HEK293 (cell line): ENCODE measurements around the gene MYL10.

Source experiments
- CTCF ChIP-seq: fragments of 450-650 bp; formaldehyde crosslinking; IDR thresholded peaks from 2 replicates; pipeline ENCODE4 v1.5.1; 2016; ENCODE audit warnings: missing biosample characterization, missing genetic modification characterization
- RBAK ChIP-seq: fragments of 450-650 bp; formaldehyde crosslinking; IDR thresholded peaks from 2 replicates; pipeline ENCODE4 v1.5.1; 2016; ENCODE audit warnings: missing biosample characterization, missing genetic modification characterization
- SP2 ChIP-seq: fragments of 450-650 bp; formaldehyde crosslinking; IDR thresholded peaks from 2 replicates; pipeline ENCODE4 v1.5.1; 2016; ENCODE audit warnings: missing biosample characterization, missing genetic modification characterization
- YY1 ChIP-seq: fragments of 450-650 bp; formaldehyde crosslinking; IDR thresholded peaks from 2 replicates; pipeline ENCODE4 v1.5.1; 2018; ENCODE audit warnings: missing biosample characterization, missing genetic modification characterization
- ZBTB7A ChIP-seq: fragments of 450-650 bp; formaldehyde crosslinking; IDR thresholded peaks from 2 replicates; pipeline ENCODE4 v1.5.1; 2016; ENCODE audit warnings: low read depth, missing biosample characterization, missing genetic modification characterization
- ZEB2 ChIP-seq: fragments of 450-650 bp; formaldehyde crosslinking; IDR thresholded peaks from 2 replicates; pipeline ENCODE4 v1.5.1; 2016; ENCODE audit warnings: missing biosample characterization, missing genetic modification characterization
- ZNF112 ChIP-seq: fragments of 450-650 bp; formaldehyde crosslinking; IDR thresholded peaks from 2 replicates; pipeline ENCODE4 v1.5.0; 2017; ENCODE audit warnings: missing biosample characterization, missing genetic modification characterization
- ZNF114 ChIP-seq: fragments of 450-650 bp; formaldehyde crosslinking; IDR thresholded peaks from 2 replicates; pipeline ENCODE4 v1.5.0; 2017; ENCODE audit warnings: missing biosample characterization, missing genetic modification characterization
- ZNF16 ChIP-seq: fragments of 450-650 bp; formaldehyde crosslinking; IDR thresholded peaks from 2 replicates; pipeline ENCODE4 v1.5.1; 2016; ENCODE audit warnings: low read depth, missing biosample characterization, missing genetic modification characterization
- ZNF24 ChIP-seq: fragments of 450-650 bp; formaldehyde crosslinking; IDR thresholded peaks from 2 replicates; pipeline ENCODE4 v1.5.1; 2016; ENCODE audit warnings: missing biosample characterization, missing genetic modification characterization
- ZNF280C ChIP-seq: fragments of 450-650 bp; formaldehyde crosslinking; IDR thresholded peaks from 2 replicates; pipeline ENCODE4 v1.5.1; 2016; ENCODE audit warnings: missing biosample characterization, missing genetic modification characterization
- ZNF580 ChIP-seq: fragments of 450-650 bp; formaldehyde crosslinking; IDR thresholded peaks from 2 replicates; pipeline ENCODE4 v1.5.1; 2016; ENCODE audit warnings: missing biosample characterization, missing genetic modification characterization
- ZNF704 ChIP-seq: fragments of 450-650 bp; formaldehyde crosslinking; IDR thresholded peaks from 2 replicates; pipeline ENCODE4 v1.5.1; 2016; ENCODE audit warnings: missing biosample characterization, missing genetic modification characterization

- TF ChIP-seq ZNF704 (tag by site-specific recombination) (no peak), CTCF (tag by site-specific recombination) (no peak), ZNF580 (tag by site-specific recombination) (no peak), SP2 (tag by site-specific recombination) (no peak), ZNF112 (no peak), RBAK (tag by site-specific recombination) (no peak), ZBTB7A (tag by site-specific recombination) (no peak), YY1 (tag by site-specific recombination) (no peak), ZNF24 (tag by site-specific recombination) (no peak), ZEB2 (tag by site-specific recombination) (no peak), ZNF114 (tag by site-specific recombination) (no peak), ZNF16 (tag by site-specific recombination) (no peak), ZNF280C (tag by site-specific recombination) (no peak)
Observed at GRCh38 chr7:101580596-101580995, 48.5 kb downstream of the MYL10 start.
